Progenitor cell of endocrine pancreas (in vitro differentiated cells): ENCODE data around the gene RFK. TPM values are rescaled to one million over a fixed set of nuclear protein-coding genes. Genes with fewer than 3 reads are reported as not detected.

Source experiments
- DNase-seq: peaks from one replicate; pipeline ENCODE4 v3.0.0; 2021; ENCODE audit warnings: low spot score; ENCODE audit not compliant: unreplicated experiment
- H3K27ac Mint-ChIP-seq: 2 replicates; pipeline ENCODE4 v1.8.0; 2021; ENCODE audit warnings: mild to moderate bottlenecking, moderate library complexity, mixed read lengths
- H3K27me3 Mint-ChIP-seq: 2 replicates; pipeline ENCODE4 v1.8.0; 2021; ENCODE audit warnings: mixed read lengths
- H3K36me3 Mint-ChIP-seq: 2 replicates; pipeline ENCODE4 v1.8.0; 2022; ENCODE audit warnings: mixed read lengths; ENCODE audit not compliant: insufficient read depth
- H3K4me1 Mint-ChIP-seq: 2 replicates; pipeline ENCODE4 v1.8.0; 2021; ENCODE audit warnings: low read depth, mixed read lengths
- H3K4me3 Mint-ChIP-seq: 2 replicates; pipeline ENCODE4 v1.8.0; 2021; ENCODE audit warnings: low read depth, mild to moderate bottlenecking, moderate library complexity, mixed read lengths
- H3K9me3 Mint-ChIP-seq: 2 replicates; pipeline ENCODE4 v1.8.0; 2021; ENCODE audit warnings: low read depth, mixed read lengths
- CTCF ChIP-seq: fragments of 200-600 bp; sonication (generic); IDR thresholded peaks from one replicate; pipeline ENCODE4 v1.5.0; 2021; ENCODE audit warnings: antibody characterized with exemption, mild to moderate bottlenecking; ENCODE audit not compliant: unreplicated experiment
- total RNA-seq: library from RNA; stranded (reverse); gene quantifications from 2 replicates; pipeline ENCODE4 v1.2.1, GENCODE V29; 2021

The RFK gene
- total RNA-seq, 1 donor from 2014 or later: 17.0 TPM

- no peak overlapping the region for H3K27ac Mint-ChIP-seq
- H3K4me3 Mint-ChIP-seq: no peak overlapping the region
- no peaks in the 10 kb centered on the region for H3K36me3 Mint-ChIP-seq
- DNase-seq: no peak
- H3K27me3 Mint-ChIP-seq: peaks cover 2% of the 10 kb centered on the region
- no peaks in the 10 kb centered on the region for H3K9me3 Mint-ChIP-seq
- TF ChIP-seq CTCF: no peak
- H3K4me1 Mint-ChIP-seq: peaks cover 14% of the 10 kb centered on the region
These were observed 34.9 kb downstream of the RFK start for GRCh38 chr9:76359365-76359764.

- H3K27me3 Mint-ChIP-seq: peaks cover 5% of the 10 kb centered on the region
These were observed 35.5 kb downstream of the RFK start for GRCh38 chr9:76358628-76359280.

GRCh38 chr9:76357555-76357954, 36.7 kb downstream of the RFK start:
- H3K9me3 Mint-ChIP-seq: peaks cover 2% of the 10 kb centered on the region
- TF ChIP-seq CTCF: no peak
- H3K4me1 Mint-ChIP-seq: peaks cover 9% of the 10 kb centered on the region
- H3K27ac Mint-ChIP-seq: no peak overlapping the region
- no peak overlapping the region for H3K4me3 Mint-ChIP-seq
- no peak for DNase-seq
- H3K27me3 Mint-ChIP-seq: peaks cover 6% of the 10 kb centered on the region
- H3K36me3 Mint-ChIP-seq: no peaks in the 10 kb centered on the region

More at GRCh38 chr9:76358628-76359280, 35.5 kb downstream of the RFK start:
- no peak overlapping the region for H3K27ac Mint-ChIP-seq
- no peaks in the 10 kb centered on the region for H3K36me3 Mint-ChIP-seq
- peaks cover 2% of the 10 kb centered on the region for H3K9me3 Mint-ChIP-seq
- no peak overlapping the region for H3K4me3 Mint-ChIP-seq
- DNase-seq: no peak
- peaks cover 14% of the 10 kb centered on the region for H3K4me1 Mint-ChIP-seq
- no peak for TF ChIP-seq CTCF

GRCh38 chr9:76355886-76356285, 38.3 kb downstream of the RFK start:
- Mint-ChIP-seq H3K27ac (no peak overlapping the region), H3K27me3 (peaks cover 8% of the 10 kb centered on the region), H3K4me1 (peaks cover 6% of the 10 kb centered on the region), H3K9me3 (peaks cover 2% of the 10 kb centered on the region), H3K36me3 (no peaks in the 10 kb centered on the region), H3K4me3 (no peak overlapping the region)
- DNase-seq: no peak
- no peak for TF ChIP-seq CTCF

GRCh38 chr9:76354221-76354620, 40.0 kb downstream of the RFK start:
- H3K27ac Mint-ChIP-seq: no peak overlapping the region
- peaks cover 2% of the 10 kb centered on the region for H3K9me3 Mint-ChIP-seq
- no peak for DNase-seq
- peaks cover 6% of the 10 kb centered on the region for H3K4me1 Mint-ChIP-seq
- no peak for TF ChIP-seq CTCF
- H3K27me3 Mint-ChIP-seq: peaks cover 8% of the 10 kb centered on the region
- no peaks in the 10 kb centered on the region for H3K36me3 Mint-ChIP-seq
- H3K4me3 Mint-ChIP-seq: no peak overlapping the region
